Heart right ventricle (tissue), 16 donors: ENCODE measurements around the gene DUS2. TPM values are rescaled to one million over a fixed set of nuclear protein-coding genes. Genes with fewer than 3 reads are reported as not detected.

ENCODE experiments used
- ATAC-seq, 8 donors: fragments of 200-7000 bp; cut with Tn5 transposase; one replicate each; pipeline ENCODE4 v1.9.1; 2020; ENCODE audit warnings: mild to moderate bottlenecking in 8 of 8, moderate library complexity in 8 of 8, moderate number of reproducible peaks in 1 of 8
- DNase-seq, 2 donors: peaks; one replicate each; pipeline ENCODE4 v3.0.0-alpha.2; 2020
- H3K27ac ChIP-seq, 10 donors: fragments of 200-600 bp; sonication (generic) in 2 of 10; one replicate each; pipeline versions ENCODE4 v1.5.0 to v1.8.0; 2020 to 2022; ENCODE audit warnings: mild to moderate bottlenecking in 3 of 10
- H3K27me3 ChIP-seq, 7 donors: fragments of 200-600 bp; one replicate each; pipeline ENCODE4 v1.8.0; 2021 to 2022; ENCODE audit warnings: mild to moderate bottlenecking in 2 of 7
- H3K36me3 ChIP-seq, 9 donors: fragments of 200-600 bp; sonication (generic) in 1 of 9; one replicate each; pipeline versions ENCODE4 v1.5.0 to v1.8.0; 2020 to 2022; ENCODE audit warnings: mild to moderate bottlenecking in 2 of 9
- H3K4me1 ChIP-seq, 9 donors: fragments of 200-600 bp; sonication (generic) in 1 of 9; one replicate each; pipeline versions ENCODE4 v1.5.0 to v1.8.0; 2020 to 2022; ENCODE audit warnings: mild to moderate bottlenecking in 4 of 9
- H3K4me3 ChIP-seq, 10 donors: fragments of 200-600 bp; sonication (generic) in 2 of 10; one replicate each; pipeline versions ENCODE4 v1.5.0 to v1.8.0; 2020 to 2022; ENCODE audit warnings: mild to moderate bottlenecking in 7 of 10, moderate library complexity in 2 of 10
- H3K9me3 ChIP-seq, 11 donors: fragments of 200-600 bp in 10 of 11; sonication (generic) in 2 of 11; one replicate each; pipeline versions ENCODE4 v1.5.0 to v1.8.0; 2013 to 2022; ENCODE audit warnings: mild to moderate bottlenecking in 2 of 11, control low read depth in 1 of 11, moderate library complexity in 1 of 11
- WGBS, 2 donors: extraction: QIAGEN DNeasy Blood & Tissue Kit; methylation state at CpG; one replicate each; pipeline ENCODE4 v1.1.7; 2013; ENCODE audit warnings: inconsistent platforms in 1 of 2; 5-methylcytosine and 5-hydroxymethylcytosine counted together
- intact Hi-C, 10 donors: fragments of 100-400 bp; cut with DNase I; formaldehyde crosslinking; loops; one replicate each; pipeline versions ENCODE4 v1.11.1 to v1.14.2; 2022
- long read RNA-seq, 3 donors: library from polyadenylated mRNA; unstranded; transcript quantifications; one replicate each; pipeline ENCODE4 v2.0.0, GENCODE V29; 2020 to 2021
- polyA plus RNA-seq, 2 donors: library from polyadenylated mRNA; stranded (reverse); fragments of 200-250 nt; gene quantifications; one replicate each; pipeline ENCODE4 v1.2.3, GENCODE V29; 2013
- total RNA-seq, 10 donors: library from RNA; stranded (reverse); fragmentation: NEBNext Ultra II Directional in 3 of 10; extraction: Animal tissue kit (Norgen Biotek cat#: 25700) in 3 of 10; gene quantifications; one replicate each; pipeline versions ENCODE4 v1.2.1 to v1.2.4, GENCODE V29; 2021 to 2023
- TF ChIP-seq, protein P1 (sequence below), 9 donors: fragments of 200-600 bp; sonication (generic) in 2 of 9; IDR thresholded peaks; one replicate each; pipeline versions ENCODE4 v1.5.0 to v1.8.0; 2021 to 2022; ENCODE audit warnings: antibody characterized with exemption in 9 of 9, mild to moderate bottlenecking in 5 of 9, moderate library complexity in 1 of 9
- donor health status: Arrhythmogenic right ventricular cardiomyopathy.
- donor health status: ischemic (EF 13 %, LVEDD 7.1; RV severe dilation, severe dysfunction).
- donor health status: healthy with polysubstance abuse.
- donor health status: DM: no; HTN: yes; CAD: no.
- donor health status: DM: no; HTN: no; CAD: no.
- donor health status: ischemic (EF 25% LVEDD 6.9; RV normal size, moderate dysfunction).
- donor health status: ischemic (EF 25% LVEDD 5.7; RV mildly dilated, moderate dysfunction).
- donor health status: healthy.
- donor health status: DM: yes; HTN: yes; CAD: no.
- donor health status: Ischemic cardiomyopathy.
- donor health status: ischemic (EF 35%, LVEDD 5.7; RV mildly dilated, moderate dysfunction).
- donor health status: nonischemic (EF 11% LVEDD 7.7; RV severe dilation, severe dysfunction).
- donor health status: DM: yes; HTN: yes; CAD: no.
- donor health status: PGD.
- donor health status: ischemic (EF 29% LVEDD 5.4; RV normal size, mild dysfunction).
- donor health status: nonischemic (EF 23%, LVEDD 6.1; RV moderate dilation, normal function).

The DUS2 gene
- total RNA-seq (10 to 100 TPM in 2 of 10 donors, 1 to 10 TPM in 8; 4.8 to 13.1 (median 7.2) TPM), polyA plus RNA-seq (1 to 10 TPM; 4.2 to 9.6 TPM)
- long read RNA-seq, donor 1, partial matches to known transcripts, result 1 of 8 reads
- long read RNA-seq, donor 1, other reads (novel, unspliced or antisense), result 5 of 8 reads
- long read RNA-seq, donor 2, transcript DUS2-207 (17 exons, 2,310 nt), result major isoform, 6 of 15 reads
- long read RNA-seq, donor 2, partial matches to known transcripts, result 0 of 15 reads
- long read RNA-seq, donor 2, other reads (novel, unspliced or antisense), result 7 of 15 reads
- long read RNA-seq, donor 3, transcript DUS2-207 (17 exons, 2,310 nt), result major isoform, 19 of 28 reads
- long read RNA-seq, donor 3, partial matches to known transcripts, result 1 of 28 reads
- long read RNA-seq, donor 3, other reads (novel, unspliced or antisense), result 5 of 28 reads

DNA sequence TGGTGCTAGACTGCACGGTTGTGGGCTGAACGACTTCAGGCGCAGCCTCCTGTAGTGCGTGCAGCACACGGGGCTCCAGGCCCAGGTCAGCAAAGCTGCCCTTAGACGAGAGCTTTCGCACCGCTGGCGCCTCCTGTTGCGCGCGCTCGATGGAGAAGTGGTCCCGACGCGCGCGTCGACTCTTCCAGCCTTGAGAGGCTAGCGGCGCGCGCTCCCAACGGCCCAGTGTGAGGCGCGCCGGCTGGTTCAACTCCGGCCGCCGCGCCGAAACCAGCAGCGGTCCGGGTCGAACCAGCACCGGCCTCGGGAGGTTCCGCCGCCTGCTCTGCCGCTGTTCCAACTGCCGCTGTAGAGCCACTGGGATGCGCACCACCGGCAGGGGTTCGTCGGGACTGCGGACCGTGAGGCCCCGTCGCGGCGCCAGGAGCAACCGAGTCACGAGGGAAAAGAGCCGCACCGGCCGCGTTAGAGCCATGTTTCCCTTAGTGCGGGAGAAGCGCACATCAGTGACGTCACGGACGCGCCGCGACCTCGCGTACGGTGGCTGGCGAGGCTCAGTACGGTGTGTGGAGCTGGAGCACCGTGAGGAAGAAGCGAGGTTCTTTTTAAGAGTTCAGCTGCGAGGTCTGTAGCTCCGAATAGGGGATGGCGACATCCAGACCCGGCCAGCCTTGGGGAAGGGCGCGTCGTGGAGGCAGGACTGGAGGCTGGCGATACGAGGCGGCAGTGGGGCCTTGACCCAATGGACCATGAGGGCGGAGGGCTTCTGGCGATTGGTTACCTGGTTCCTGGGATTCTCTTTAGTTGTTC lies at the start of gene DUS2, which contains the start of gene DDX28:
Gene DUS2, plus strand, starts transcription at position 557 of the 810 bp plus-strand sequence. CDS start 14,740 bp downstream, outside the sequence.
Gene DDX28, minus strand, starts transcription at position 505 of the 810 bp plus-strand sequence. Its CDS starts 30 bp downstream, at position 475.
- H3K4me3 ChIP-seq, result peak within 1 kb of the TSS; percentile 73 to 100 (median 98)
- intact Hi-C loops, result loop anchor here in 1 of 10 donors (5.0 kb wide), 2 partner anchors 36 to 141 kb away; partner anchors contain the start of gene NRN1L
- peak; percentile 96 to 99 (median 98) for ATAC-seq
- no peaks in the 10 kb centered on the region for H3K27me3 ChIP-seq
- peak within 1 kb of the TSS; percentile 61 to 92 (median 84) for H3K27ac ChIP-seq
- TF ChIP-seq, protein P1, sequence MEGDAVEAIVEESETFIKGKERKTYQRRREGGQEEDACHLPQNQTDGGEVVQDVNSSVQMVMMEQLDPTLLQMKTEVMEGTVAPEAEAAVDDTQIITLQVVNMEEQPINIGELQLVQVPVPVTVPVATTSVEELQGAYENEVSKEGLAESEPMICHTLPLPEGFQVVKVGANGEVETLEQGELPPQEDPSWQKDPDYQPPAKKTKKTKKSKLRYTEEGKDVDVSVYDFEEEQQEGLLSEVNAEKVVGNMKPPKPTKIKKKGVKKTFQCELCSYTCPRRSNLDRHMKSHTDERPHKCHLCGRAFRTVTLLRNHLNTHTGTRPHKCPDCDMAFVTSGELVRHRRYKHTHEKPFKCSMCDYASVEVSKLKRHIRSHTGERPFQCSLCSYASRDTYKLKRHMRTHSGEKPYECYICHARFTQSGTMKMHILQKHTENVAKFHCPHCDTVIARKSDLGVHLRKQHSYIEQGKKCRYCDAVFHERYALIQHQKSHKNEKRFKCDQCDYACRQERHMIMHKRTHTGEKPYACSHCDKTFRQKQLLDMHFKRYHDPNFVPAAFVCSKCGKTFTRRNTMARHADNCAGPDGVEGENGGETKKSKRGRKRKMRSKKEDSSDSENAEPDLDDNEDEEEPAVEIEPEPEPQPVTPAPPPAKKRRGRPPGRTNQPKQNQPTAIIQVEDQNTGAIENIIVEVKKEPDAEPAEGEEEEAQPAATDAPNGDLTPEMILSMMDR (IDR thresholded peaks at IDR 0.05), result no peak
- H3K4me1 ChIP-seq, result peaks cover 5 to 33% (median 27%) of the 10 kb centered on the region in 9 donors
- DNase-seq, result peak; percentile 93 to 94
- 1% methylated on average over 84 of the region's 84 CpGs for WGBS, 2 donors
- no peaks in the 10 kb centered on the region for H3K9me3 ChIP-seq
- H3K36me3 ChIP-seq, result peaks cover 0 to 35% (median 0%) of the 10 kb centered on the region in 9 donors

DNA sequence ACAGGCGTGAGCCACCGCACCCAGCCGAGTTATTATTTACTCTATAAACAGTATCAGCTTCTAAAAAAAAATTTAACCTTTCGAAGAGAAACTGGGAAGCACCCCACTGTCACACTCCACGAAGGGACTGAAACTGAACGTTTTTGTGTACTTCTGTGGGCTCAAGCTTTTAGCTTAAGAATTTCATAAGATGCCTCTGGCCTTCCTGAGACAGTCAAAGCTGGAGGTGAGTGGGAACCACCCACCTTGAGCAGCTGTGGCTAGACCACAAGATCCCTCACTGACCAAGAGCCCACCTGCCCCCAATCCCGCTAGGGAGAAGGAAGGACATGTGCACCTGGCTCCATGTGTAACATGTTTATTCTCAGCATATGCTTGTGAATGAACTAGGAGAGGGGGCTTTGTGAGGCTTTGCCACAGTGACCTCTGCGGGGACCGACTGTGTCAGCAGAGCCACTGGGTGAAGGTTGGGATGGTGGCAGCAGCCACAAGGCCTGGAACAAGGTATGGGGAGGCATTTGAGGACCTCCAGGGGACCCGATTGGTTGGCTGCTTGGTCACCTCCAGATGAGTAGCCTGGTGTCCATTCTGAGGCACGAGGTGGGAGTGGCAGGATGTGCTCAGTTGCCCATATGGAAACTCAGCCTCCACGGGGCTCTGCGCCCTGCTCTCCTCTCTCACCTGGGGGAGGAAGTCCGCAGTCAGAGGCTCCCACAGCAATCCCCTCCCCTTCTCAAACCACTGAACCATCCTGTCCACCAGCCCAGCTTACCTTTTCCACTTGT lies 47.6 kb upstream of the DUS2 start:
- no peak overlapping the region for H3K4me3 ChIP-seq
- TF ChIP-seq, protein P1 (IDR thresholded peaks at IDR 0.05), result no peak
- ATAC-seq (no peak), DNase-seq (no peak)
- no peaks in the 10 kb centered on the region for H3K36me3 ChIP-seq
- WGBS, 2 donors, result 81 to 85% methylated on average over 14 of the region's 14 CpGs
- peaks cover 0 to 7% (median 0%) of the 10 kb centered on the region in 7 donors for H3K27me3 ChIP-seq
- no peak overlapping the region for H3K27ac ChIP-seq
- no peaks in the 10 kb centered on the region for H3K9me3 ChIP-seq
- intact Hi-C loops, result no loop called here
- H3K4me1 ChIP-seq, result no peaks in the 10 kb centered on the region

DNA sequence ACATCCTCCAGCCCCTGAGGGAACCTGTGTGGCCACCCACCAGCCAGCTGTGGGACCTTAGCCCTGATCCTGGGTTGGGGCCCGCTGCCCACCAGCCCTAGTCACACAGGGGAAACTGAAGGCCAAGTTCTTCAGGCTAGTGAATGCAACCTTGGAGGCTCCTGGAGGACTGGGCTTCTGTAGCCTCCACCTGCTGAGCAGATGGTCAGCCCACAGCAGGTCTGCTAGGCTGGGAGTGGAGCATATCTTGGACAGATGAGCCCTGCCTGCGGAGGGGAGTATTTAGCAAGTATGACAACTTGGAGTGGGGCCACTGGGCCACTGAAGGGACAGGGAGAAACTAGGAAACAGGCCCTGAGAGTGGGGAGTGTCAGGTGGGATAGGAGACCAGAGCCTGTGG lies 46.9 kb upstream of the DUS2 start:
- 91% methylated on average over 2 of the region's 2 CpGs for WGBS, 2 donors
- Histone ChIP-seq H3K4me1 (no peaks in the 10 kb centered on the region), H3K27ac (no peak overlapping the region), H3K9me3 (no peaks in the 10 kb centered on the region), H3K4me3 (no peak overlapping the region), H3K36me3 (no peaks in the 10 kb centered on the region), H3K27me3 (peaks cover 0 to 8% (median 0%) of the 10 kb centered on the region in 7 donors)
- no peak for DNase-seq
- TF ChIP-seq, protein P1 (IDR thresholded peaks at IDR 0.05), result no peak
- ATAC-seq, result no peak
- intact Hi-C loops, result no loop called here
